H1 (cell line): ENCODE measurements around the gene PRADC1. TPM values are rescaled to one million over a fixed set of nuclear protein-coding genes. Genes with fewer than 3 reads are reported as not detected.

Experiments used
- CTCF ChIA-PET: fragments of 300-600 bp; sonication (Branson Sonifier 250); formaldehyde crosslinking; loops from one replicate; lab custom pipeline; 2021; ENCODE audit not compliant: partially characterized antibody; lab: Charles Lee
- POLR2A ChIA-PET: fragments of 300-600 bp; sonication (Branson Sonifier 250); formaldehyde crosslinking; loops from one replicate; lab custom pipeline; 2021; ENCODE audit warnings: inconsistent platforms; ENCODE audit not compliant: partially characterized antibody; lab: Charles Lee
- DNase-seq, 2 experiments: peaks; one replicate each; pipeline versions ENCODE4 v3.0.0 to v3.0.0-alpha.2; 2010 to 2022; ENCODE audit warnings: low spot score in 2 of 2, low read depth in 1 of 2, mixed read lengths in 1 of 2
- FAIRE-seq: peaks from 2 replicates; lab custom pipeline; 2011; peaks lifted over from hg19 to GRCh38; lab: Jason Lieb, UNC
- H2AFZ ChIP-seq: 2 replicates; pipeline ENCODE4 v1.8.1; 2012; ENCODE audit warnings: low read length, inconsistent platforms
- H2AK5ac ChIP-seq: 2 replicates; pipeline ENCODE4 v1.6.1; 2013; ENCODE audit warnings: low read depth, low read length
- H2BK120ac ChIP-seq: replicated peaks from 2 replicates; pipeline ENCODE3; 2013; ENCODE audit warnings: low read depth, low read length, inconsistent platforms
- H2BK12ac ChIP-seq: 2 replicates; pipeline ENCODE4 v1.6.1; 2013; ENCODE audit warnings: low read depth, low read length
- H2BK15ac ChIP-seq: 2 replicates; pipeline ENCODE4 v1.6.1; 2013; ENCODE audit warnings: low read length
- H2BK20ac ChIP-seq: 2 replicates; pipeline ENCODE4 v1.6.1; 2013; ENCODE audit warnings: low read length
- H2BK5ac ChIP-seq: 2 replicates; pipeline ENCODE4 v1.6.1; 2013; ENCODE audit warnings: low read depth, low read length
- H3K14ac ChIP-seq: 2 replicates; pipeline ENCODE4 v1.6.1; 2013; ENCODE audit warnings: inconsistent platforms; ENCODE audit not compliant: insufficient read length
- H3K18ac ChIP-seq: 2 replicates; pipeline ENCODE4 v1.6.1; 2013; ENCODE audit warnings: low read length; ENCODE audit errors: extremely low read depth
- H3K23ac ChIP-seq: 2 replicates; pipeline ENCODE4 v1.6.1; 2013; ENCODE audit warnings: inconsistent platforms; ENCODE audit not compliant: insufficient read length
- H3K23me2 ChIP-seq: 2 replicates; pipeline ENCODE4 v1.6.1; 2013; ENCODE audit warnings: low read depth, low read length
- H3K27ac ChIP-seq: 2 replicates; pipeline ENCODE4 v1.6.1; 2011; ENCODE audit warnings: low read depth, low read length, inconsistent platforms
- H3K27me3 ChIP-seq, 4 experiments: replicated peaks in 1 of 4; 1 replicate in 1 of 4; 2 replicates in 3 of 4; pipeline versions ENCODE4 v1.6.1 to v1.8.1; 2011 to 2013; ENCODE audit warnings: low read length in 3 of 4, mild to moderate bottlenecking in 3 of 4, inconsistent platforms in 2 of 4, mixed read lengths in 2 of 4, moderate library complexity in 1 of 4; ENCODE audit not compliant: control insufficient read depth in 3 of 4, insufficient read depth in 3 of 4; ENCODE audit errors: extremely low read depth in 1 of 4
- H3K36me3 ChIP-seq, 4 experiments: 2 replicates each; pipeline versions ENCODE4 v1.6.1 to v1.8.1; 2011 to 2013; ENCODE audit warnings: mild to moderate bottlenecking in 4 of 4, low read length in 3 of 4, moderate library complexity in 2 of 4, control low read depth in 1 of 4, inconsistent platforms in 1 of 4; ENCODE audit not compliant: insufficient read depth in 4 of 4, control insufficient read depth in 2 of 4
- H3K4ac ChIP-seq: replicated peaks from 2 replicates; pipeline ENCODE3; 2013; ENCODE audit warnings: low read length, low read depth, mixed read lengths, inconsistent platforms; ENCODE audit not compliant: insufficient read length
- H3K4me1 ChIP-seq, 4 experiments: replicated peaks in 1 of 4; 1 replicate in 1 of 4; 2 replicates in 3 of 4; pipeline versions ENCODE4 v1.6.1 to v1.8.1; 2011 to 2013; ENCODE audit warnings: low read length in 3 of 4, inconsistent platforms in 2 of 4, mixed read lengths in 1 of 4; ENCODE audit not compliant: insufficient read depth in 4 of 4, control insufficient read depth in 3 of 4
- H3K4me2 ChIP-seq, 2 experiments: 2 replicates each; pipeline versions ENCODE4 v1.6.1 to v1.8.1; 2011 to 2013; ENCODE audit warnings: low read depth in 2 of 2, low read length in 2 of 2, control low read depth in 1 of 2, inconsistent platforms in 1 of 2, mild to moderate bottlenecking in 1 of 2; ENCODE audit not compliant: insufficient read depth in 1 of 2
- H3K4me3 ChIP-seq, 4 experiments: fragments of 200-600, 300-600 bp in 1 of 4; sonication (generic), shearing (Covaris generic), sonication (Bioruptor Twin) in 1 of 4; 2 replicates each; pipeline versions ENCODE4 v1.5.1 to v1.8.1; 2011 to 2016; ENCODE audit warnings: low read length in 4 of 4, low read depth in 3 of 4, control low read depth in 2 of 4, inconsistent platforms in 2 of 4, mild to moderate bottlenecking in 2 of 4, mixed read lengths in 1 of 4, moderate library complexity in 1 of 4; ENCODE audit not compliant: insufficient read depth in 2 of 4; ENCODE audit errors: extremely low read depth in 1 of 4
- H3K56ac ChIP-seq: replicated peaks from 2 replicates; pipeline ENCODE3; 2013; ENCODE audit warnings: low read depth, mild to moderate bottlenecking, mixed read lengths, low read length, inconsistent platforms; ENCODE audit not compliant: insufficient read length
- H3K79me1 ChIP-seq: 2 replicates; pipeline ENCODE4 v1.6.1; 2013; ENCODE audit warnings: low read depth, low read length, control low read depth
- H3K79me2 ChIP-seq, 2 experiments: 2 replicates each; pipeline versions ENCODE4 v1.6.1 to v1.8.1; 2012 to 2013; ENCODE audit warnings: low read length in 2 of 2, mild to moderate bottlenecking in 2 of 2, inconsistent platforms in 1 of 2; ENCODE audit not compliant: insufficient read depth in 2 of 2, control insufficient read depth in 1 of 2
- H3K9ac ChIP-seq, 4 experiments: replicated peaks in 1 of 4; 1 replicate in 1 of 4; 2 replicates in 3 of 4; pipeline versions ENCODE4 v1.6.1 to v1.8.1; 2011 to 2013; ENCODE audit warnings: low read depth in 3 of 4, low read length in 3 of 4, control low read depth in 2 of 4, mild to moderate bottlenecking in 2 of 4, moderate library complexity in 2 of 4, inconsistent platforms in 1 of 4; ENCODE audit errors: extremely low read depth in 1 of 4
- H3K9me3 ChIP-seq, 2 experiments: 2 replicates each; pipeline versions ENCODE4 v1.6.1 to v1.8.1; 2012 to 2013; ENCODE audit warnings: mild to moderate bottlenecking in 2 of 2, moderate library complexity in 2 of 2, control low read depth in 1 of 2, inconsistent platforms in 1 of 2, low read depth in 1 of 2, low read length in 1 of 2, mixed read lengths in 1 of 2; ENCODE audit not compliant: insufficient read depth in 2 of 2
- H4K20me1 ChIP-seq, 2 experiments: replicated peaks in 1 of 2; 2 replicates each; pipeline versions ENCODE3 to v1.8.1; 2011 to 2013; ENCODE audit warnings: inconsistent platforms in 2 of 2, low read length in 2 of 2, mild to moderate bottlenecking in 1 of 2; ENCODE audit not compliant: insufficient read depth in 2 of 2, control insufficient read depth in 1 of 2
- H4K5ac ChIP-seq: 2 replicates; pipeline ENCODE4 v1.6.1; 2013; ENCODE audit warnings: low read length, low read depth, mixed read lengths, inconsistent platforms; ENCODE audit not compliant: insufficient read length
- H4K8ac ChIP-seq: 2 replicates; pipeline ENCODE4 v1.8.0; 2013; ENCODE audit warnings: mild to moderate bottlenecking, moderate library complexity, low read length, inconsistent platforms; ENCODE audit not compliant: insufficient read depth; ENCODE audit errors: extremely low read depth
- H4K91ac ChIP-seq: replicated peaks from 2 replicates; pipeline ENCODE3; 2013; ENCODE audit warnings: low read length, mixed read lengths, inconsistent platforms; ENCODE audit not compliant: insufficient read length
- BCL11A ChIP-seq, 2 experiments: IDR thresholded peaks; one replicate each; pipeline ENCODE4 v1.6.1; 2011; ENCODE audit warnings: low read depth in 2 of 2, low read length in 2 of 2, mild to moderate bottlenecking in 2 of 2
- CHD1 ChIP-seq: IDR thresholded peaks from 2 replicates; pipeline ENCODE4 v1.6.1; 2012; ENCODE audit warnings: low read depth, low read length, improper control_type of control experiment
- EP300 ChIP-seq, 2 experiments: IDR thresholded peaks; 1 replicate in 1 of 2; 2 replicates in 1 of 2; pipeline ENCODE4 v1.6.1; 2011 to 2012; ENCODE audit warnings: low read depth in 2 of 2, low read length in 2 of 2, mild to moderate bottlenecking in 2 of 2, borderline replicate concordance in 1 of 2, inconsistent platforms in 1 of 2, moderate library complexity in 1 of 2
- KDM5A ChIP-seq: fragments of 200-600 bp; IDR thresholded peaks from 2 replicates; pipeline ENCODE4 v1.7.1; 2012; ENCODE audit warnings: mild to moderate bottlenecking, low read length, inconsistent platforms, mixed read lengths
- SRF ChIP-seq: IDR thresholded peaks from 2 replicates; pipeline ENCODE4 v1.6.1; 2011; ENCODE audit warnings: mild to moderate bottlenecking, low read depth, low read length, moderate library complexity
- WGBS, 2 experiments: shearing (Covaris generic) in 1 of 2; methylation state at CpG; one replicate each; pipeline versions ENCODE4 v1.1.6 to v1.1.7; 2013 to 2015; ENCODE audit warnings: low lambda C conversion rate in 2 of 2, mixed read lengths in 2 of 2, inconsistent platforms in 1 of 2, low coverage in 1 of 2, missing lambda C conversion rate in 1 of 2; ENCODE audit not compliant: insufficient replicate concordance in 2 of 2, insufficient coverage in 1 of 2, insufficient read length in 1 of 2; ENCODE audit errors: extremely low coverage in 1 of 2, missing lambda C conversion rate in 1 of 2; 5-methylcytosine and 5-hydroxymethylcytosine counted together
- polyA plus RNA-seq, 7 experiments: library from polyadenylated mRNA; depleted of rRNA in 3 of 7; stranded (reverse) in 5 of 7; unstranded in 2 of 7; fragments of >200 nt in 5 of 7; fragments of 200-250 nt in 2 of 7; gene quantifications; 1 replicate in 5 of 7; 2 replicates in 1 of 7; 4 replicates in 1 of 7; pipeline versions ENCODE4 v1.2.1 to v1.2.3, GENCODE V29; 2011 to 2013; ENCODE audit warnings: missing spikeins in 2 of 7, mixed read lengths in 2 of 7
- total RNA-seq: library from RNA; stranded (reverse); fragmentation: NEBNext Ultra II Directional; extraction: Animal tissue kit (Norgen Biotek cat#: 25700); gene quantifications from 2 replicates; pipeline ENCODE4 v1.2.1, GENCODE V29; 2021
- TF ChIP-seq, protein P1 (sequence below): IDR thresholded peaks from 2 replicates; pipeline ENCODE4 v1.6.1; 2011; ENCODE audit warnings: low read length, improper control_type of control experiment

Gene PRADC1
- total and polyA plus RNA-seq, 2 of the 8 experiments (the other 6 are each of a cell fraction or from before 2014, with no cell fraction given) = 8.9 to 13.1 TPM

DNA sequence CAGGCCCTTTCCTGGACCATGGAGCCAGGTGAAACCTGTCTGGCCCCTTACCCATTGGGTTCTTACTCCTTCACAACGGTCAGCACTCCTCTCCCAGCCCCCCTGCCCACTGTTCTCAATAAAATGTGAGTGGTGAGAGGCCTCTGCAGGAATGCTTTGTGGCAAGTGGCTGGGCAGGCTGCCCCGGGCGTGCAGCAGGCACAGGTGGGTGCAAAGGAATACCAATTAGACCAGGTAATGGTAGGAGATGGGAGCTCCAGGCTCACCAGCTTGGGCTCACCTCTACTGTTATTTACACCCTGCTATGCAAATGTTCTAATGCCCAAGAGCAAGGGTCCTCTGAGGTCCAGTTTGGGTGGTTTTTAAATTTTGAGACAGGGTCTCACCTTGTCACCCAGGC lies 6.0 kb downstream of the PRADC1 start:
- no peak overlapping the region for H3K4me2 ChIP-seq
- no peaks in the 10 kb centered on the region for H3K27me3 ChIP-seq
- H4K8ac ChIP-seq = no peak overlapping the region
- peaks cover 0 to 3% of the 10 kb centered on the region in 2 experiments for H4K20me1 ChIP-seq
- TF ChIP-seq CHD1 (no peak), BCL11A (IDR thresholded peaks at IDR 0.05; ENCODE audit: low read depth in 2 of 2, low read length in 2 of 2) (no peak), EP300 (IDR thresholded peaks at IDR 0.05; ENCODE audit: borderline replicate concordance in 1 of 2, low read depth in 2 of 2, low read length in 2 of 2) (no peak), KDM5A (no peak), SRF (no peak)
- TF ChIP-seq, protein P1, sequence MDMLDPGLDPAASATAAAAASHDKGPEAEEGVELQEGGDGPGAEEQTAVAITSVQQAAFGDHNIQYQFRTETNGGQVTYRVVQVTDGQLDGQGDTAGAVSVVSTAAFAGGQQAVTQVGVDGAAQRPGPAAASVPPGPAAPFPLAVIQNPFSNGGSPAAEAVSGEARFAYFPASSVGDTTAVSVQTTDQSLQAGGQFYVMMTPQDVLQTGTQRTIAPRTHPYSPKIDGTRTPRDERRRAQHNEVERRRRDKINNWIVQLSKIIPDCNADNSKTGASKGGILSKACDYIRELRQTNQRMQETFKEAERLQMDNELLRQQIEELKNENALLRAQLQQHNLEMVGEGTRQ = no peak
- H3K56ac ChIP-seq = no peak overlapping the region
- H3K4me1 ChIP-seq = no peaks in the 10 kb centered on the region
- H3K27ac ChIP-seq = no peak overlapping the region
- no peak for DNase-seq
- H2BK120ac ChIP-seq = no peak overlapping the region
- H3K9me3 ChIP-seq = no peaks in the 10 kb centered on the region
- no peaks in the 10 kb centered on the region for H3K23me2 ChIP-seq
- H3K18ac ChIP-seq = no peak overlapping the region
- H3K4ac ChIP-seq = no peak overlapping the region
- H2BK5ac ChIP-seq = no peak overlapping the region
- no peak overlapping the region for H2BK12ac ChIP-seq
- FAIRE-seq = no peak
- peaks cover 0 to 26% (median 15%) of the 10 kb centered on the region in 4 experiments; a peak in 7 of 8 replicates for H3K36me3 ChIP-seq
- no peak overlapping the region for H2AFZ ChIP-seq
- H2BK20ac ChIP-seq = no peak overlapping the region
- 83% methylated on average over 3 of the region's 3 CpGs; no CpG with 5 or more reads in 1 of the 2 experiments for WGBS, 2 experiments
- H2BK15ac ChIP-seq = no peak overlapping the region
- no peak overlapping the region for H4K91ac ChIP-seq
- H4K5ac ChIP-seq = no peak overlapping the region
- H3K4me3 ChIP-seq = no peak overlapping the region
- no peak overlapping the region for H3K9ac ChIP-seq
- H3K23ac ChIP-seq = no peak overlapping the region
- H3K79me2 ChIP-seq = no peaks in the 10 kb centered on the region
- H2AK5ac ChIP-seq = no peak overlapping the region
- POLR2A ChIA-PET = interaction anchor here (1.5 to 2.6 kb wide), 4 partner anchors 9 to 29 kb away, joined by 7 to 11 read pairs (median 8); no protein-coding TSS in a partner anchor
- no peaks in the 10 kb centered on the region for H3K79me1 ChIP-seq
- no peak overlapping the region for H3K14ac ChIP-seq
- CTCF ChIA-PET = interaction anchor here (0.6 to 1.3 kb wide), 2 partner anchors 11 to 15 kb away, joined by 3 to 5 read pairs; no protein-coding TSS in a partner anchor
